ENCODE measurements around the gene PCDHA10. TPM values are rescaled to one million over a fixed set of nuclear protein-coding genes. Genes with fewer than 3 reads are reported as not detected.
"Not testable (repeated sequence)": the region's sequence is repeated elsewhere in the genome, so short reads cannot be mapped to it uniquely, and the experiment has no call there.

Gene PCDHA10
- total RNA-seq, 1 donor from 2014 or later = 11.7 TPM

DNA sequence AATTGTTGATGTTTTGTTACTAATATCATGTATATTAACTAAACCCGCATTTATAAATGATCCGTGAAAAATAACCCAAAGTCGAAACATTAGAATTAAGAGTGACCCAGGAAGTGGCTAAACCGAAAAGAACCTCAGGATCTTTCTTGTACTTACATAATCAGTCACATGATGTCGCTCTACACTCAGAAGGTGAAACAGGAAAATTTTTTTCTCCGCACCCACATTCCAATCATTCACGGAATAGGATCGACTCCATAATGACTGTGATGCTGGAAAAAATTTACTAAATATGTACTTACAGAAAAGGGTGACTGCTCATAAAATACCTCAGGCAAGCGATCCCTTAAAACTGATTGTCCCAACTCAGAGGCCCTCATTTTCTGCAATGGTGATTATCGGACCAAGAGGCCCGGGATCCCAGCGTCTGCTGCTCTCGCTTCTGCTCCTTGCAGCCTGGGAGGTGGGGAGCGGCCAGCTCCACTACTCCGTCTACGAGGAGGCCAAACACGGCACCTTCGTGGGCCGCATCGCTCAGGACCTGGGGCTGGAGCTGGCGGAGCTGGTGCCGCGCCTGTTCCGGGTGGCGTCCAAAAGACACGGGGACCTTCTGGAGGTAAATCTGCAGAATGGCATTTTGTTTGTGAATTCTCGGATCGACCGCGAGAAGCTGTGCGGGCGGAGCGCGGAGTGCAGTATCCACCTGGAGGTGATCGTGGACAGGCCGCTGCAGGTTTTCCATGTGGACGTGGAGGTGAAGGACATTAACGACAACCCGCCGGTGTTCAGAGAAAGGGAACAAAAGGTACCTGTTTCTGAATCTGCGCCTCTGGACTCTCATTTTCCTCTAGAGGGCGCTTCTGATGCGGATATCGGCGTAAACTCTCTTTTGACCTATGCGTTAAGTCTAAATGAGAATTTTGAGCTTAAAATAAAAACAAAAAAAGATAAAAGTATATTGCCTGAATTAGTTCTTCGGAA, 19.7 kb downstream of the PCDHA10 start, which contains the start of gene PCDHA12:
Gene PCDHA12 (plus strand): TSS at position 224 of the 981 bp plus-strand sequence. CDS start 165 bp downstream, at position 389.
- Mint-ChIP-seq H3K36me3 (peaks cover 49% of the 10 kb centered on the region), H3K27ac (peak within 1 kb of the TSS; percentile 90), H3K4me3 (peak within 1 kb of the TSS; percentile 94), H3K27me3 (ENCODE audit: insufficient read depth, low read depth) (peaks cover 3% of the 10 kb centered on the region), H3K9me3 (peaks cover 38% of the 10 kb centered on the region), H3K4me1 (peaks cover 4% of the 10 kb centered on the region)
- TF ChIP-seq, protein P1, sequence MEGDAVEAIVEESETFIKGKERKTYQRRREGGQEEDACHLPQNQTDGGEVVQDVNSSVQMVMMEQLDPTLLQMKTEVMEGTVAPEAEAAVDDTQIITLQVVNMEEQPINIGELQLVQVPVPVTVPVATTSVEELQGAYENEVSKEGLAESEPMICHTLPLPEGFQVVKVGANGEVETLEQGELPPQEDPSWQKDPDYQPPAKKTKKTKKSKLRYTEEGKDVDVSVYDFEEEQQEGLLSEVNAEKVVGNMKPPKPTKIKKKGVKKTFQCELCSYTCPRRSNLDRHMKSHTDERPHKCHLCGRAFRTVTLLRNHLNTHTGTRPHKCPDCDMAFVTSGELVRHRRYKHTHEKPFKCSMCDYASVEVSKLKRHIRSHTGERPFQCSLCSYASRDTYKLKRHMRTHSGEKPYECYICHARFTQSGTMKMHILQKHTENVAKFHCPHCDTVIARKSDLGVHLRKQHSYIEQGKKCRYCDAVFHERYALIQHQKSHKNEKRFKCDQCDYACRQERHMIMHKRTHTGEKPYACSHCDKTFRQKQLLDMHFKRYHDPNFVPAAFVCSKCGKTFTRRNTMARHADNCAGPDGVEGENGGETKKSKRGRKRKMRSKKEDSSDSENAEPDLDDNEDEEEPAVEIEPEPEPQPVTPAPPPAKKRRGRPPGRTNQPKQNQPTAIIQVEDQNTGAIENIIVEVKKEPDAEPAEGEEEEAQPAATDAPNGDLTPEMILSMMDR (IDR thresholded peaks at IDR 0.05) = peak; percentile 63
- no peak for TF ChIP-seq EZH2phosphoT487 (IDR thresholded peaks at IDR 0.05)
- TF ChIP-seq EZH2 (IDR thresholded peaks at IDR 0.05) = no peak
- H4K20me1 ChIP-seq (ENCODE audit: low read depth) = no peaks in the 10 kb centered on the region
- peak within 1 kb of the TSS; percentile 69 for H2AFZ ChIP-seq (replicated peaks)
- DNase-seq (ENCODE audit: low spot score) = peak; percentile 68
- peak within 1 kb of the TSS; percentile 56 for H3K4me2 ChIP-seq
- H3K79me2 ChIP-seq (ENCODE audit: low read depth) = peaks cover 11% of the 10 kb centered on the region
- no peak within 1 kb of the TSS for H3K27ac ChIP-seq
- H3F3A ChIP-seq (ENCODE audit: low read depth) = peaks cover 7% of the 10 kb centered on the region
- no peaks in the 10 kb centered on the region for H3K36me3 ChIP-seq
- no peaks in the 10 kb centered on the region for H3K27me3 ChIP-seq
- no peak within 1 kb of the TSS for H3K9ac ChIP-seq
- no peaks in the 10 kb centered on the region for H3K4me1 ChIP-seq
- H3K4me3 ChIP-seq = peak within 1 kb of the TSS; percentile 58
- no peaks in the 10 kb centered on the region for H3K9me3 ChIP-seq (ENCODE audit: low read depth)

DNA sequence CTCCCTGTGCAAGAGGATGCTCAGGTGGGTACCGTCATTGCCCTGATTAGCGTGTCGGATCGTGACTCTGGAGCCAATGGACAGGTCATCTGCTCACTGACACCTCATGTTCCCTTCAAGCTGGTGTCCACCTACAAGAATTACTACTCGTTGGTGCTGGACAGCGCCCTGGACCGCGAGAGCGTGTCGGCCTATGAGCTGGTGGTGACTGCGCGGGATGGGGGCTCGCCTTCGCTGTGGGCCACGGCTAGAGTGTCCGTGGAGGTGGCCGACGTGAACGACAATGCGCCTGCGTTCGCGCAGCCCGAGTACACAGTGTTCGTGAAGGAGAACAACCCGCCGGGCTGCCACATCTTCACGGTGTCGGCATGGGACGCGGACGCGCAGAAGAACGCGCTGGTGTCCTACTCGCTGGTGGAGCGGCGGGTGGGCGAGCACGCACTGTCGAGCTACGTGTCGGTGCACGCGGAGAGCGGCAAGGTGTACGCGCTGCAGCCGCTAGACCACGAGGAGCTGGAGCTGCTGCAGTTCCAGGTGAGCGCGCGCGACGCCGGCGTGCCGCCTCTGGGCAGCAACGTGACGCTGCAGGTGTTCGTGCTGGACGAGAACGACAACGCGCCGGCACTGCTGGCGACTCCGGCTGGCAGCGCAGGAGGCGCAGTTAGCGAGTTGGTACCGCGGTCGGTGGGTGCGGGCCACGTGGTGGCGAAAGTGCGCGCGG, 21.0 kb downstream of the PCDHA10 start:
- H3K4me3 Mint-ChIP-seq; H3K4me3 ChIP-seq; H4K20me1 ChIP-seq (ENCODE audit: low read depth): not testable (repeated sequence)

DNA sequence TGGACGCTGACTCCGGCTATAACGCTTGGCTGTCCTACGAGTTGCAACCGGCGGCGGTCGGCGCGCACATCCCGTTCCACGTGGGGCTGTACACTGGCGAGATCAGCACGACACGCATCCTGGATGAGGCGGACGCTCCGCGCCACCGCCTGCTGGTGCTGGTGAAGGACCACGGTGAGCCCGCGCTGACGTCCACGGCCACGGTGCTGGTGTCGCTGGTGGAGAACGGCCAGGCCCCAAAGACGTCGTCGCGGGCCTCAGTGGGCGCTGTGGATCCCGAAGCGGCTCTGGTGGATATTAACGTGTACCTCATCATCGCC, 21.5 kb downstream of the PCDHA10 start:
- Histone ChIP-seq H3K4me1 (no peaks in the 10 kb centered on the region), H4K20me1 (ENCODE audit: low read depth) (no peaks in the 10 kb centered on the region), H3K9me3 (ENCODE audit: low read depth) (no peaks in the 10 kb centered on the region), H3K9ac (no peak overlapping the region), H3K27me3 (no peaks in the 10 kb centered on the region), H3K79me2 (ENCODE audit: low read depth) (peaks cover 7% of the 10 kb centered on the region), H3F3A (ENCODE audit: low read depth) (peaks cover 7% of the 10 kb centered on the region), H3K36me3 (no peaks in the 10 kb centered on the region), H3K27ac (no peak overlapping the region), H3K4me2 (no peak overlapping the region), H2AFZ (replicated peaks) (no peak overlapping the region), H3K4me3 (no peak overlapping the region)
- Mint-ChIP-seq H3K4me3 (no peak overlapping the region), H3K27me3 (ENCODE audit: insufficient read depth, low read depth) (peaks cover 3% of the 10 kb centered on the region), H3K27ac (no peak overlapping the region), H3K4me1 (peaks cover 4% of the 10 kb centered on the region), H3K9me3 (peaks cover 42% of the 10 kb centered on the region), H3K36me3 (peaks cover 53% of the 10 kb centered on the region)
- no peak for DNase-seq (ENCODE audit: low spot score)
- no peak for TF ChIP-seq EZH2 (IDR thresholded peaks at IDR 0.05)
- TF ChIP-seq, protein P1 (IDR thresholded peaks at IDR 0.05) = no peak
- no peak for TF ChIP-seq EZH2phosphoT487 (IDR thresholded peaks at IDR 0.05)

More for the DNA sequence above, 21.0 kb downstream of the PCDHA10 start:
- not testable (repeated sequence) for H3K27me3 ChIP-seq; H3K4me1 Mint-ChIP-seq; H3K4me2 ChIP-seq; H3K27ac Mint-ChIP-seq; H3K4me1 ChIP-seq; H3K27me3 Mint-ChIP-seq (ENCODE audit: insufficient read depth, low read depth); H3K36me3 ChIP-seq; H3K9ac ChIP-seq; DNase-seq (ENCODE audit: low spot score); H2AFZ ChIP-seq (replicated peaks); H3K27ac ChIP-seq; H3F3A ChIP-seq (ENCODE audit: low read depth); H3K9me3 ChIP-seq (ENCODE audit: low read depth)
- peaks cover 11% of the 10 kb centered on the region for H3K79me2 ChIP-seq (ENCODE audit: low read depth)
- peaks cover 52% of the 10 kb centered on the region for H3K36me3 Mint-ChIP-seq
- H3K9me3 Mint-ChIP-seq = peaks cover 44% of the 10 kb centered on the region
